ENCODE measurements around the gene PGLYRP3.

PGLYRP3 gene, protein sequence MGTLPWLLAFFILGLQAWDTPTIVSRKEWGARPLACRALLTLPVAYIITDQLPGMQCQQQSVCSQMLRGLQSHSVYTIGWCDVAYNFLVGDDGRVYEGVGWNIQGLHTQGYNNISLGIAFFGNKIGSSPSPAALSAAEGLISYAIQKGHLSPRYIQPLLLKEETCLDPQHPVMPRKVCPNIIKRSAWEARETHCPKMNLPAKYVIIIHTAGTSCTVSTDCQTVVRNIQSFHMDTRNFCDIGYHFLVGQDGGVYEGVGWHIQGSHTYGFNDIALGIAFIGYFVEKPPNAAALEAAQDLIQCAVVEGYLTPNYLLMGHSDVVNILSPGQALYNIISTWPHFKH

GRCh38 chr1:153312570-153313186 lies at the start of gene PGLYRP3:
TSS of gene PGLYRP3 (minus strand) at chr1:153312952. CDS start at chr1:153310665, 2,287 bp downstream.
- DNase-seq: peak; percentile 40

DNA sequence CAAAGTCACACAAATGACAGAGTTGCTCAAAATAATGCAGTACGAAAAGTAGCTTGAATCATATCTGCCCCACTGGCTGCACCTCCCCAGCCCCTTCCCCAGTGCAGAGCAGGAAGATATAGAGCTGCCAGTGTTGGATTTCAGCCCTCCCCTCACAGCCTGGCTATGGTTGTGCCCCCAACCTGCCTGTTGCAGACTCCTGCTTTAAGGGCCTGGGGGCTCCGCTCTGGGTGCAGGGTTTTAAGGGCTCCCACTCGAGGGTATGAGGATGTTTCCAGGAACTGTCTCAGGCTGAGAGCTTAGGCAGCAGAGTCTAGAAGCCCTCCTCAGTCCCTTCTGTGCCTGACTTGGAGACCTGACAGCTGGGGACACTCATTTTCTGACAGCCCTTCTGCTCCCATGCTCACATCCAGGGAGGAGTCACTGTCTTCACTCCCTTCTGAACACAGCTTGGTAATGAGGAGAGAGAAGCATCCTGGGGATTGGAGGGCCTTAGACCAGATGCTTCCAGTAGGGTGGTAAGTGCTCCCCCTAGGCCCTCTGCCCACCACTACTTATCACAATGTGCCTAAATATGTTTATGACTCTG lies 49.5 kb upstream of the PGLYRP3 start:
- peak; percentile 86 for DNase-seq

GRCh38 chr1:153361480-153362109 lies 48.8 kb upstream of the PGLYRP3 start:
- no peak for DNase-seq

- DNase-seq: no peak
Measured at GRCh38 chr1:153360592-153361479, 48.1 kb upstream of the PGLYRP3 start.

- no peak for DNase-seq
Measured at GRCh38 chr1:153360190-153360589, 47.4 kb upstream of the PGLYRP3 start.

- no peak for DNase-seq
Measured at GRCh38 chr1:153359241-153359640, 46.5 kb upstream of the PGLYRP3 start.

DNA sequence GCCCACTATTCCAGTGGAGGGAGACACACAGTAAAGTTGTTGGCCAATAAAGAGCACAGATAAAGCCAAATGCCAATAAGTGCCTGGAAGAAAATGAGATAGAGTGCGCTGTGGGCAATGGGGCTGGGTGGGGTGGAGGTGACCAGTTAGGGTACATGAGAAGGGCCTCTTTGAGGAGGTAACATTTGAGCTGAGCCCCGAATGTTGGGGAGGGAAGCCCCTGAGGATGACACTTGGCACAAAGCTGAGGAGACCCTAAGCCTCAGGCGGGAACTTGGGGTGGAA lies 45.9 kb upstream of the PGLYRP3 start:
- DNase-seq: no peak

DNA sequence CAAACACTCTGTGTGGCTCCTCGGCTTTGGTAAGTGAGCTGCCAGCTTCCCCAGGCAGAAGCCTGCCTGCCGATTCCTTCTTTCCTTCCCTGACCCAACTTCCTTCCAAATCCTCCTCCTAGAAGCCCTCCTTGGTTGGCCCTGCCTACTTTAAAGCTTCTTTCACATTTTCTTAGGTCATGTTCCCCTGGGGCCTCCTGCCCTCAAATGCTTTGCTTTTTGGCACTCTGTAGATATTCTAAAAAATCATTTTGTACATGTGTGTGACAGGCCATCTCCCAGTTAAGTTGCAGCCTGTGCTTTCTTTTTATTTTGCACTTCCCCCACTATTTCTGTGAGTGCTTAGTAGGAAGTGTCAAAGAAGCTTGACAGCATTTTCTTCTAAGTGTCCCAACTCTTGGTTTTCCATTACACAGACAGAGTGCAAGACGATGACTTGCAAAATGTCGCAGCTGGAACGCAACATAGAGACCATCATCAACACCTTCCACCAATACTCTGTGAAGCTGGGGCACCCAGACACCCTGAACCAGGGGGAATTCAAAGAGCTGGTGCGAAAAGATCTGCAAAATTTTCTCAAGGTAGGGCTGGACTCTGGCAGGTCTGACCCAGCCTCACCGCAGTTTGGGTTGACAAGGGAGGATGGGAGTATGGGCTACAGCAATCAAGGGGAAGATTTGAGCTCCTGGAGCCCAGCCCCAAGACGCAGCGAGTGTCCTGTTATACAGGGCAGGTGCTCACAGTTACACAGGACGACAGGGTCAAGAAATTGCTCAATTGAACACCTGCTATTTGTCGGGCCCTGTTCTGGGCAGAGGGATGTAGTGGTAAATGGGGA lies 45.3 kb upstream of the PGLYRP3 start, which contains the start of gene S100A9:
Gene S100A9, plus strand, starts transcription at position 2 of the 838 bp plus-strand sequence. Its CDS starts 430 bp downstream, at position 432.
- no peak for DNase-seq

GRCh38 chr1:153357076-153357852 lies 44.5 kb upstream of the PGLYRP3 start:
- no peak for DNase-seq

GRCh38 chr1:153356392-153357075 lies 43.8 kb upstream of the PGLYRP3 start:
- DNase-seq: no peak

DNA sequence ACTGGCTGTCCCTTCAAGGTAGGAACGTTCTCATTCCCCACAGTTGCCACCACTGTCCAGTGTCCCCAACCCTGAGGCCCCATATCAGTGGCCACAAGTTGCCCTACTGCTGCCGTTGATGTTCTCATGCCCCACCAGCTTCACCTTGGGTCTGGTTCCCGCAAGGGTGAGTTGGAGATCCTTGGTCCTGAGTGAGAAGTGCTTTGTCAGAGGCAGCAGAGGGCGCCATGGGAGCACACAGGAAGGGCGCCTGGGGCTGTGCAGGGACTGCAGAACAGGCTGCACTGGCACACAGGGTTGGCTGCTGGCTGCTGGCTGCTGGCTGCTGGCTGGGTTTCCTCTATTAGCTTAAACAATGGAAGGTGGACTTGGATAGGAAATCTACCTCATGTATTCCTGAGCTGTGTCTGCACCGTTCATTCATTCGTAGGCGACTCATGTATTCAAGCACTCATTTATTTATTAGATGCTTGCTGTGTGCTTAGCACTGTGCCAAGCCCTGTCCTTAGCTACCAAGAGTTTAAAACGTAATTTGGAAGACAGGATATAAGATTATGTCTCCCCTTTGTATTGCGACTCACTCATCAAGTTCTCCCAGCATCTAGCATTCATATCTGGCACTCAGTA lies 42.8 kb upstream of the PGLYRP3 start:
- DNase-seq: peak; percentile 76

DNA sequence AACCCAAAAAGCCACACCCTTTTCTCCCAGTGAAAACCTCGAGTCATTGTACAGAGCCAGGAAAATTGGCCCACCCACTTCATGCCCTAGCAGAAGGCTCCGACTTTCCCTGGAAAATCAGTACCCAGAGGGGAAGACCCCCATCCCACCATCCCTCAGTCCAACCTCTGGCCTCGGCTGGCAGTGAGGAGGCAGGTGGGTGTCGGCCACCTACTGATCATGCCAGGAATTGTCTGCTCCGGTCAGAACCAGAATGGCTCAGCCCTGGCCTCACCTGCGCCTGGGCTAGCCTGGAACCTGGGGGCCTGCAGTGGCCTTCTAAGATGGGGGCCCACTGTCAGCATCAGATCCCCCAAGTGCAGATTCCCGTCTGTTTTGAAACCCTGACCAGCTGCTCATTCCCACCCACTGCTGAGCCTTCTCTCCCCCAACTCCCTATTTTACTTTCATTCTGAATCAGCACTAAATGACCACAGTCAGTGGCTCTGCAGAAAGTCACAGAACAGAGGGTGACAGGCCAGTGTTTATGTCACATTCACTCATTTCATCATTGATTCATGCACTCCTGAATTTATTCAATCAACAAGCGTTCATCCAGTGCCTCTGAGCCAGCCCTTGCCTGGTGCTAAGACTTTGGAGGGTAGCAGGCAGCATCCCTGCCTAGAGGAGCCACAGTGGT lies 41.9 kb upstream of the PGLYRP3 start:
- DNase-seq: no peak

GRCh38 chr1:153353226-153353947 lies 40.6 kb upstream of the PGLYRP3 start:
- peak; percentile 34 for DNase-seq

- DNase-seq: peak; percentile 87
Measured at GRCh38 chr1:153352523-153352922, 39.8 kb upstream of the PGLYRP3 start.

GRCh38 chr1:153350321-153350957 lies 37.7 kb upstream of the PGLYRP3 start:
- no peak for DNase-seq

- no peak for DNase-seq
Measured at GRCh38 chr1:153349363-153350320, 36.9 kb upstream of the PGLYRP3 start.

All from NCI-H2171 treated with DMSO at 0.1 percent for 48 hours (cell line).